Measurements from ENCODE around the gene MUSTN1.

The MUSTN1 gene

DNA sequence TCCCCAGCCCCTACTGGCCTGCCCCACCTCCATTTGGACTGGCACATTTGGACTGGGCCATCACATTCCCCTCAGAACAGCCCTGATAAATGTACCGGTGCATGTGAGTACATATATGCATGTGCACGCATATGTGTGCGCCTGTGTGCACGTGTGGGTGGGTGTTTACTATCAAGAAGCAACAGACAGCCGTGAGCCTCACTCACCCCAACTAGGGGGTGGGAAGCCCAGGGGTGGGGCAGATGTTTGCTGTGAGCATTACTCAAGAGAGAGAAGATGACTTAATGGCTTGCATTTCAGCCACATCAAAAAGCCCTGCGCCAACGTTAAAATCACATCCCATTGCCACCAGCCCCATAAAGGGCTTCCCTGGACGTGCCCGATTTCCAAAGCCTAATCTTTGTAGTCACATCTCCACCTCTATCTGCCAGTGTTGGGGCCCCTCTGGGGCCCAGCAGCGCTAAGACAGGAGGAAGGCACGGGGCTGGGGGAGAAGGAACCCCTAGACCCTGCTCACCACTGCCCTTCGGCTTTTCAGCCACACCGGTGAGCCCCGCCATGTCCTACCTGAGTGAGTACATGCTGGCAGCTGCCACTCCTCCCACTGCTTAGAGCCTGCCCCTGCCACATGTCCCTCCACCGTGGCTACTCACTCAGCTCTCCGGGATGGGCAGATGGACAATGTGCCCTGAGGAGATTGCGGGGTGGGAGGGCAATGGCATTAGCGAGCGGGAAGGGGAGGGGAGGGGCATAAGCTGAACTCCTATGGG lies 29.4 kb downstream of the MUSTN1 start:
- H3K36me3 ChIP-seq (ENCODE audit: insufficient read depth, low read length): no peaks in the 10 kb centered on the region
- H3K9me3 ChIP-seq (ENCODE audit: insufficient read depth, low read depth, low read length): no peaks in the 10 kb centered on the region
- no peaks in the 10 kb centered on the region for H3K9me2 ChIP-seq (replicated peaks; ENCODE audit: low read depth, low read length)
- no peak overlapping the region for H3K4me2 ChIP-seq (ENCODE audit: low read depth, low read length, poor library complexity, severe bottlenecking)
- no peak overlapping the region for H3K4me3 ChIP-seq (ENCODE audit: low read length, poor library complexity, severe bottlenecking)
- TF ChIP-seq CTCF (conservative IDR thresholded peaks at IDR 0.05; ENCODE audit: low read length) (no peak), EZH2phosphoT487 (IDR thresholded peaks at IDR 0.05; ENCODE audit: borderline replicate concordance) (no peak)
- no peaks in the 10 kb centered on the region for H3F3A ChIP-seq (ENCODE audit: low read depth)
- H3K4me1 ChIP-seq (ENCODE audit: insufficient read depth, low read length, poor library complexity, severe bottlenecking): peaks cover 14% of the 10 kb centered on the region
- H3K9ac ChIP-seq (ENCODE audit: low read depth, low read length, poor library complexity, severe bottlenecking): no peak overlapping the region
- H4K20me1 ChIP-seq (ENCODE audit: insufficient read depth, low read length, poor library complexity, severe bottlenecking): no peaks in the 10 kb centered on the region
- no peaks in the 10 kb centered on the region for H3K79me2 ChIP-seq (ENCODE audit: insufficient read depth, low read length)
- H2AFZ ChIP-seq (ENCODE audit: low read length): no peak overlapping the region
- H3K27me3 ChIP-seq (ENCODE audit: insufficient read depth, low read length, poor library complexity, severe bottlenecking): no peaks in the 10 kb centered on the region

DNA sequence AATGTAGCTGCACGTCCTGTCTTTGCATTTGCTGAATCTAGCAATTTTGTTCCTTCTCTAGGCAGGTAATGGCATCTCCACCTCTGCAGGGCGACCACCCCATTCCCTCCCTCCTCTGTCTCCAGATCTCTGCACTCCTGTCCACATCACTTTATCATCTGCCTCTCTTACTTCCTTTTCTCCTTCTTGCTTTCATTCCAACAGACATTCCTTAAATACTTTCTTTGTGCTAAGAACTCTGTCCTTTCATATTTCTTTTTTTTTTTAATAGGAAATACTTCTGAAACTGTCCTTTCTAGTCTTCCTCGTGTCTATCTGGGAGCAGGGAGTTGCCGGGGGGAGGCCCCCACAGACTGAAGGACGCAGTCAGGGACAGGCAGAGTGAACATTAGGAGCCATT lies 33.0 kb downstream of the MUSTN1 start:
- Histone ChIP-seq H3K4me3 (ENCODE audit: low read length, poor library complexity, severe bottlenecking) (no peak overlapping the region), H3F3A (ENCODE audit: low read depth) (no peaks in the 10 kb centered on the region), H3K9ac (ENCODE audit: low read depth, low read length, poor library complexity, severe bottlenecking) (no peak overlapping the region), H3K4me1 (ENCODE audit: insufficient read depth, low read length, poor library complexity, severe bottlenecking) (no peaks in the 10 kb centered on the region), H4K20me1 (ENCODE audit: insufficient read depth, low read length, poor library complexity, severe bottlenecking) (no peaks in the 10 kb centered on the region), H2AFZ (ENCODE audit: low read length) (no peak overlapping the region), H3K36me3 (ENCODE audit: insufficient read depth, low read length) (no peaks in the 10 kb centered on the region), H3K9me3 (ENCODE audit: insufficient read depth, low read depth, low read length) (no peaks in the 10 kb centered on the region), H3K9me2 (replicated peaks; ENCODE audit: low read depth, low read length) (no peaks in the 10 kb centered on the region), H3K27me3 (ENCODE audit: insufficient read depth, low read length, poor library complexity, severe bottlenecking) (no peaks in the 10 kb centered on the region), H3K79me2 (ENCODE audit: insufficient read depth, low read length) (no peaks in the 10 kb centered on the region), H3K4me2 (ENCODE audit: low read depth, low read length, poor library complexity, severe bottlenecking) (no peak overlapping the region)
- TF ChIP-seq CTCF (conservative IDR thresholded peaks at IDR 0.05; ENCODE audit: low read length): no peak
- TF ChIP-seq EZH2phosphoT487 (IDR thresholded peaks at IDR 0.05; ENCODE audit: borderline replicate concordance): no peak

- H3K4me2 ChIP-seq (ENCODE audit: low read depth, low read length, poor library complexity, severe bottlenecking): no peak overlapping the region
- H3K9ac ChIP-seq (ENCODE audit: low read depth, low read length, poor library complexity, severe bottlenecking): no peak overlapping the region
- no peaks in the 10 kb centered on the region for H3K4me1 ChIP-seq (ENCODE audit: insufficient read depth, low read length, poor library complexity, severe bottlenecking)
- no peaks in the 10 kb centered on the region for H3K36me3 ChIP-seq (ENCODE audit: insufficient read depth, low read length)
- TF ChIP-seq EZH2phosphoT487 (IDR thresholded peaks at IDR 0.05; ENCODE audit: borderline replicate concordance) (no peak), CTCF (conservative IDR thresholded peaks at IDR 0.05; ENCODE audit: low read length) (no peak)
- no peak overlapping the region for H2AFZ ChIP-seq (ENCODE audit: low read length)
- no peaks in the 10 kb centered on the region for H3K9me2 ChIP-seq (replicated peaks; ENCODE audit: low read depth, low read length)
- H3K79me2 ChIP-seq (ENCODE audit: insufficient read depth, low read length): no peaks in the 10 kb centered on the region
- H3K27me3 ChIP-seq (ENCODE audit: insufficient read depth, low read length, poor library complexity, severe bottlenecking): no peaks in the 10 kb centered on the region
- no peaks in the 10 kb centered on the region for H3K9me3 ChIP-seq (ENCODE audit: insufficient read depth, low read depth, low read length)
- H3K4me3 ChIP-seq (ENCODE audit: low read length, poor library complexity, severe bottlenecking): no peak overlapping the region
- H3F3A ChIP-seq (ENCODE audit: low read depth): no peaks in the 10 kb centered on the region
- no peaks in the 10 kb centered on the region for H4K20me1 ChIP-seq (ENCODE audit: insufficient read depth, low read length, poor library complexity, severe bottlenecking)
These were observed 34.7 kb downstream of the MUSTN1 start for GRCh38 chr3:52800079-52800478.
